Measurements from ENCODE around the gene TM9SF2. TPM values are rescaled to one million over a fixed set of nuclear protein-coding genes. Genes with fewer than 3 reads are reported as not detected.

The TM9SF2 gene
- total and polyA plus RNA-seq, 9 of the 15 experiments (the other 6 are each of a cell fraction or from before 2014, with no cell fraction given) = 23.3 to 83.2 (median 55.1) TPM

DNA sequence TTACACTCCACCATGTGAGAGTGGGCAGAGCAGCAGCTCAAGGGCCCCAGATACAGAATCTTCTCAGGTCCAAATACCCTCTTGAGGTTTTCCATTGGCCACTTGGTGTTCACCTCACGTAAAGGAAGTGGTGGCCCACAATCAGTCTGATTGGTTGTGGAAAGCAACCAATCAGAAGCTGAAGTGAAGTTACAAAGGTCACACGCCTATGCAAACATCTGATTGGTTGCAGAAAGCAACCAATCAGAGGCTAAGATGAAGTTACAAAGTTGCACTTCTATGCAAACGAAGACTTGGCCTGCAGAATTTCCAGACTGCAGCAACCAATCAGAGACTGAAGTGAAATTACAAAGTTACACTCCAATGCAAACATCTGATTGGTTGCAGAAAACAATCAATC is 14.3 kb upstream of the TM9SF2 start:
- DNase-seq (ENCODE audit: extremely low read depth in 1 of 4, low spot score in 3 of 4) (peak in 1 of 4 experiments; percentile 7), ATAC-seq (no peak), FAIRE-seq (peak; percentile 48)
- H3K4me3 ChIP-seq = no peak overlapping the region
- no peaks in the 10 kb centered on the region for H3K9me3 ChIP-seq (replicated peaks; ENCODE audit: control insufficient read depth, insufficient read depth, low read depth, low read length)
- no peak overlapping the region for H3K9ac ChIP-seq (ENCODE audit: insufficient read depth in 1 of 2, low read depth in 2 of 2, low read length in 2 of 2)
- H3K4me2 ChIP-seq (ENCODE audit: insufficient read depth, low read length) = no peak overlapping the region
- 45% methylated on average over 3 of the region's 3 CpGs for WGBS (ENCODE audit: insufficient coverage, low coverage, missing lambda C conversion rate)
- intact Hi-C loops (cut with micrococcal nuclease) (no loop called here), in situ Hi-C loops (cut with MboI) (no loop called here)
- no TSS peak for BruUV-seq (replicated peaks)
- no peaks in the 10 kb centered on the region for H3K27me3 ChIP-seq (ENCODE audit: control insufficient read depth in 2 of 2, insufficient read depth in 2 of 2, low read length in 2 of 2)
- H2AFZ ChIP-seq (ENCODE audit: low read depth, low read length) = no peak overlapping the region
- no peaks in the 10 kb centered on the region for H4K20me1 ChIP-seq (replicated peaks; ENCODE audit: control insufficient read depth, insufficient read depth, low read length)
- POLR2A ChIA-PET = interaction anchor here (1.1 kb wide), 1 partner anchor 12 kb away, joined by 3 read pairs; no protein-coding TSS in a partner anchor
- H3K27ac ChIP-seq (ENCODE audit: extremely low read depth, low read depth, low read length) = no peak overlapping the region
- no peaks in the 10 kb centered on the region for H3K36me3 ChIP-seq (ENCODE audit: control insufficient read depth, insufficient read depth, low read length)
- CTCF ChIA-PET (ENCODE audit: low intra/inter-chr PET ratio) = no interaction called here
- no peaks in the 10 kb centered on the region for H3K4me1 ChIP-seq (replicated peaks in 1 of 2; ENCODE audit: control insufficient read depth in 2 of 2, insufficient read depth in 2 of 2, low read length in 2 of 2)
- no peaks in the 10 kb centered on the region for H3K79me2 ChIP-seq (ENCODE audit: control insufficient read depth, insufficient read depth, low read length)
- no peaks in the 10 kb centered on the region for H3K9me1 ChIP-seq (ENCODE audit: control insufficient read depth, insufficient read depth, low read length)
- TF ChIP-seq SREBF1 (IDR thresholded peaks at IDR 0.05; ENCODE audit: borderline replicate concordance, low read depth, low read length) (no peak), KLF10 (CRISPR knock-in tag; IDR thresholded peaks at IDR 0.05) (no peak)

- Histone ChIP-seq H3K9me3 (replicated peaks; ENCODE audit: control insufficient read depth, insufficient read depth, low read depth, low read length) (no peaks in the 10 kb centered on the region), H3K27me3 (ENCODE audit: control insufficient read depth in 2 of 2, insufficient read depth in 2 of 2, low read length in 2 of 2) (no peaks in the 10 kb centered on the region), H4K20me1 (replicated peaks; ENCODE audit: control insufficient read depth, insufficient read depth, low read length) (no peaks in the 10 kb centered on the region), H3K27ac (ENCODE audit: extremely low read depth, low read depth, low read length) (no peak overlapping the region), H3K79me2 (ENCODE audit: control insufficient read depth, insufficient read depth, low read length) (no peaks in the 10 kb centered on the region), H3K9me1 (ENCODE audit: control insufficient read depth, insufficient read depth, low read length) (no peaks in the 10 kb centered on the region), H3K4me2 (ENCODE audit: insufficient read depth, low read length) (no peak overlapping the region), H2AFZ (ENCODE audit: low read depth, low read length) (no peak overlapping the region), H3K36me3 (ENCODE audit: control insufficient read depth, insufficient read depth, low read length) (no peaks in the 10 kb centered on the region), H3K4me3 (no peak overlapping the region), H3K4me1 (replicated peaks in 1 of 2; ENCODE audit: control insufficient read depth in 2 of 2, insufficient read depth in 2 of 2, low read length in 2 of 2) (no peaks in the 10 kb centered on the region), H3K9ac (ENCODE audit: insufficient read depth in 1 of 2, low read depth in 2 of 2, low read length in 2 of 2) (no peak overlapping the region)
- CTCF ChIA-PET (ENCODE audit: low intra/inter-chr PET ratio) = no interaction called here
- FAIRE-seq (no peak), ATAC-seq (no peak), DNase-seq (ENCODE audit: extremely low read depth in 1 of 4, low spot score in 3 of 4) (no peak)
- TF ChIP-seq TEAD4 (IDR thresholded peaks at IDR 0.05; ENCODE audit: low read length) (no peak), TEAD4 (CRISPR knock-in tag; IDR thresholded peaks at IDR 0.05; ENCODE audit: borderline replicate concordance) (no peak), SLC30A9 (CRISPR knock-in tag; IDR thresholded peaks at IDR 0.05) (no peak), ZBTB34 (CRISPR knock-in tag; IDR thresholded peaks at IDR 0.05) (no peak), CAMTA2 (CRISPR knock-in tag; conservative IDR thresholded peaks at IDR 0.05) (no peak), TCF3 (CRISPR knock-in tag; IDR thresholded peaks at IDR 0.05) (no peak), E2F6 (IDR thresholded peaks at IDR 0.05; ENCODE audit: borderline replicate concordance in 1 of 2, extremely low read depth in 1 of 2, insufficient read depth in 1 of 2, insufficient read length in 1 of 2, low read depth in 1 of 2, low read length in 1 of 2, poor library complexity in 1 of 2, severe bottlenecking in 1 of 2) (no peak), ZNF778 (CRISPR knock-in tag; IDR thresholded peaks at IDR 0.05) (no peak), MCM3 (IDR thresholded peaks at IDR 0.05) (no peak), BDP1 (IDR thresholded peaks at IDR 0.05; ENCODE audit: insufficient read depth, insufficient read length) (no peak), STAG1 (CRISPR knock-in tag; IDR thresholded peaks at IDR 0.05; ENCODE audit: borderline replicate concordance) (no peak)
- TF ChIP-seq, protein P1, sequence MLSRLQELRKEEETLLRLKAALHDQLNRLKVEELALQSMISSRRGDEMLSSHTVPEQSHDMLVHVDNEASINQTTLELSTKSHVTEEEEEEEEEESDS (CRISPR knock-in tag; IDR thresholded peaks at IDR 0.05) = no peak
- BruUV-seq (replicated peaks) = no TSS peak
- in situ Hi-C loops (cut with MboI) = no loop called here
- POLR2A ChIA-PET = interaction anchor here (0.9 kb wide), 1 partner anchor 282 kb away, joined by 4 read pairs; no protein-coding TSS in a partner anchor
- 33% methylated on average over 2 of the region's 3 CpGs for WGBS (ENCODE audit: insufficient coverage, low coverage, missing lambda C conversion rate)
- intact Hi-C loops (cut with micrococcal nuclease) = no loop called here
Observed at GRCh38 chr13:99489028-99489427, 12.2 kb upstream of the TM9SF2 start.
